ENCODE data around the gene DNAJC30. TPM values are rescaled to one million over a fixed set of nuclear protein-coding genes. Genes with fewer than 3 reads are reported as not detected.

DNAJC30 gene
- total RNA-seq, 1 experiment from 2014 or later: 8.5 TPM

GRCh38 chr7:73717991-73718405 is 34.7 kb upstream of the DNAJC30 start:
- Histone ChIP-seq H3K9me2 (ENCODE audit: insufficient read depth) (no peaks in the 10 kb centered on the region), H3K9ac (ENCODE audit: low read length) (peak overlapping the region; percentile 95), H3K79me2 (ENCODE audit: insufficient read depth, low read length) (peaks cover 57% of the 10 kb centered on the region), H3K4me1 (ENCODE audit: control insufficient read depth in 1 of 2, insufficient read depth in 2 of 2, low read length in 2 of 2) (peaks cover 61 to 72% of the 10 kb centered on the region in 2 experiments), H3K9me3 (ENCODE audit: control insufficient read depth in 1 of 2, insufficient read depth in 1 of 2, low read depth in 1 of 2, low read length in 2 of 2) (no peaks in the 10 kb centered on the region), H3K36me3 (ENCODE audit: control insufficient read depth in 1 of 2, insufficient read depth in 2 of 2, low read length in 2 of 2) (peaks cover 0 to 3% of the 10 kb centered on the region in 2 experiments; a peak in 1 of 4 replicates), H2AFZ (ENCODE audit: low read depth, low read length, poor library complexity, severe bottlenecking) (no peak overlapping the region), H4K20me1 (ENCODE audit: insufficient read depth) (peaks cover 8% of the 10 kb centered on the region; the same call in 1 of the 2 replicates), H3K4me3 (replicated peaks in 1 of 2; ENCODE audit: low read depth in 1 of 2, low read length in 2 of 2) (peak overlapping the region; percentile 88 to 93), H3K4me2 (ENCODE audit: low read length) (peak overlapping the region; percentile 84), H3K27ac (ENCODE audit: low read depth, low read length) (peak overlapping the region; percentile 81), H3K27me3 (ENCODE audit: insufficient read depth, low read length) (no peaks in the 10 kb centered on the region)
- ATAC-seq (peak; percentile 37), DNase-seq (ENCODE audit: low read depth, low spot score) (peak; percentile 73)
- TF ChIP-seq JUND (IDR thresholded peaks at IDR 0.05) (no peak), ELF1 (IDR thresholded peaks at IDR 0.05; ENCODE audit: borderline replicate concordance, low read depth) (no peak), YY1 (IDR thresholded peaks at IDR 0.05; ENCODE audit: extremely low read depth, insufficient replicate concordance, low read depth, low read length) (peak; percentile 50), ZFX (IDR thresholded peaks at IDR 0.05) (no peak), SRF (IDR thresholded peaks at IDR 0.05; ENCODE audit: low read depth) (no peak), RAD21 (IDR thresholded peaks at IDR 0.05; ENCODE audit: low read depth) (no peak), SP1 (IDR thresholded peaks at IDR 0.05; ENCODE audit: low read depth) (no peak), CEBPB (IDR thresholded peaks at IDR 0.05; ENCODE audit: low read depth) (no peak)
- ChIA-PET CTCF (no interaction called here), POLR2A (interaction anchor here (1.9 kb wide), 1 partner anchor 11 kb away, joined by 13 read pairs; no protein-coding TSS in a partner anchor), RAD21 (ENCODE audit: low non-redundant PET in 1 of 2, low total read pairs in 2 of 2, uncharacterized antibody in 2 of 2, unreplicated experiment in 2 of 2) (no interaction called here)
- BruUV-seq (replicated peaks): no TSS peak
- intact Hi-C loops (cut with micrococcal nuclease): no loop called here

- Histone ChIP-seq H3K27ac (ENCODE audit: low read depth, low read length) (peak overlapping the region; percentile 81), H3K4me2 (ENCODE audit: low read length) (peak overlapping the region; percentile 84), H3K9me3 (ENCODE audit: control insufficient read depth in 1 of 2, insufficient read depth in 1 of 2, low read depth in 1 of 2, low read length in 2 of 2) (no peaks in the 10 kb centered on the region), H3K36me3 (ENCODE audit: control insufficient read depth in 1 of 2, insufficient read depth in 2 of 2, low read length in 2 of 2) (peaks cover 0 to 3% of the 10 kb centered on the region in 2 experiments; a peak in 1 of 4 replicates), H3K9me2 (ENCODE audit: insufficient read depth) (no peaks in the 10 kb centered on the region), H3K9ac (ENCODE audit: low read length) (peak overlapping the region; percentile 95), H3K4me1 (ENCODE audit: control insufficient read depth in 1 of 2, insufficient read depth in 2 of 2, low read length in 2 of 2) (peaks cover 58 to 70% of the 10 kb centered on the region in 2 experiments), H3K4me3 (replicated peaks in 1 of 2; ENCODE audit: low read depth in 1 of 2, low read length in 2 of 2) (peak overlapping the region; percentile 88 to 93), H3K79me2 (ENCODE audit: insufficient read depth, low read length) (peaks cover 65% of the 10 kb centered on the region), H4K20me1 (ENCODE audit: insufficient read depth) (peaks cover 8% of the 10 kb centered on the region; the same call in 1 of the 2 replicates), H2AFZ (ENCODE audit: low read depth, low read length, poor library complexity, severe bottlenecking) (no peak overlapping the region), H3K27me3 (ENCODE audit: insufficient read depth, low read length) (no peaks in the 10 kb centered on the region)
- ATAC-seq: no peak
- no TSS peak for BruUV-seq (replicated peaks)
- TF ChIP-seq FOSL1 (IDR thresholded peaks at IDR 0.05; ENCODE audit: low read depth): no peak
- TF ChIP-seq ZBTB33 (IDR thresholded peaks at IDR 0.05; ENCODE audit: extremely low read depth, insufficient replicate concordance, low read length): no peak
- TF ChIP-seq CBX3 (IDR thresholded peaks at IDR 0.05; ENCODE audit: low read depth): no peak
- no peak for TF ChIP-seq YY1 (IDR thresholded peaks at IDR 0.05; ENCODE audit: extremely low read depth, insufficient replicate concordance, low read depth, low read length)
- no peak for TF ChIP-seq SRF (IDR thresholded peaks at IDR 0.05; ENCODE audit: low read depth)
- TF ChIP-seq ATF3 (IDR thresholded peaks at IDR 0.05): no peak
- TF ChIP-seq TCF7L2 (IDR thresholded peaks at IDR 0.05; ENCODE audit: borderline replicate concordance, extremely low read depth, insufficient read depth, insufficient read length): no peak
- RAD21 ChIA-PET (ENCODE audit: low non-redundant PET in 1 of 2, low total read pairs in 2 of 2, uncharacterized antibody in 2 of 2, unreplicated experiment in 2 of 2): interaction anchor here (0.6 to 2.8 kb wide), 4 partner anchors 8 to 110 kb away, joined by 3 to 8 read pairs (median 4); no protein-coding TSS in a partner anchor
- CTCF ChIA-PET: interaction anchor here (1.7 kb wide), 1 partner anchor 8 kb away, joined by 9 read pairs; no protein-coding TSS in a partner anchor
- no peak for DNase-seq (ENCODE audit: low read depth, low spot score)
- POLR2A ChIA-PET: interaction anchor here (0.7 to 1.9 kb wide), 4 partner anchors 10 to 109 kb away, joined by 3 to 13 read pairs (median 6); no protein-coding TSS in a partner anchor
- intact Hi-C loops (cut with micrococcal nuclease): no loop called here
These were observed 34.0 kb upstream of the DNAJC30 start for GRCh38 chr7:73717025-73717807.

All from HCT116 (cell line).